ENCODE measurements around the gene KIAA1958. TPM values are rescaled to one million over a fixed set of nuclear protein-coding genes. Genes with fewer than 3 reads are reported as not detected.
"Not testable (repeated sequence)": the region's sequence is repeated elsewhere in the genome, so short reads cannot be mapped to it uniquely, and the experiment has no call there.

Gene KIAA1958
- total RNA-seq, 4 donors from 2014 or later = 2.7 to 5.7 (median 5.2) TPM

DNA sequence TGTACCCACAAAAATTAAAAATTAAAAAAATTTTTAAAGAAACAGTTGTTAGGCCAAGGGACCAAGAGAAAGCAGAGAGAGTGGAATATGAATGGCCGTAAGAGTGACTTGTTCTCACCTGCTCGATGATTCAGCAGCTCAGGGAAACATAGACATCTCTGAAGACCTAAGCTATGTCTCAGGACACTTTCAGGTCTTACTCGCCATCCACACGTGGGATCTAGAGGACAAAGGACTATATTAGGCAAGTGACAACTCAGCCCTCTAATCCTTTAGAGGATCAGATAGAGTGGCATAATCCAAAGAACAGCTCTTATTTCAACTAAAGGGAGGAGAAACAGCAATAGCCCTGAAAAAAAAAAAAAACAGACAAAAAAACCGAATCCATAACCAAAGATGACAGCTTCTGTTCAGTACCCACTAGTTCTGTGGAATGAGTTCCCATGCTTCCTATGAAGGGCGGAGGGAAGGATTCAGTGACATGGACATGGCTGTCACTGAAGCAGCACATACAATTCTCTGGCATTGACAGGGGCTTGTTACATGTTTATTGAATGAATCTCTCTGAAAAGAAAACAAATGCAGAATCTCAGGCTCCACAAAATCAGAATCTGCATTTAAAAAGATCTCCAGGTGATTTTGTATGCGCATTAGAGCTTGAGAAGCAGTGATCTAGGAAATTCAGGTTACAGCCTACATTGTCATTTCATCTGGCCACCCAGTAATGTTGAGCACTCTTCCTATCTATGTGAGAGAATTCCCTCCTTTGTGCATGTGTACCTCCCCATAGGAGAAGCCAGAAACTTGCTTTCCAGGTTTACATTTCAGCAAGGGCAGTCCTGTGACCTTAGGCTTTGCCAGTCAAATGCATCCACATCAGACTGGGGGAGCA lies 96.0 kb downstream of the KIAA1958 start:
- intact Hi-C loops (cut with DNase I) = no loop called here
- Histone ChIP-seq H3K27me3 (no peaks in the 10 kb centered on the region), H3K36me3 (no peaks in the 10 kb centered on the region), H3K27ac (no peak overlapping the region), H3K4me3 (no peak overlapping the region), H3K9me3 (no peaks in the 10 kb centered on the region), H3K4me1 (peaks cover 0 to 9% (median 0%) of the 10 kb centered on the region in 3 donors)
- DNase-seq = no peak
- TF ChIP-seq, protein P1, sequence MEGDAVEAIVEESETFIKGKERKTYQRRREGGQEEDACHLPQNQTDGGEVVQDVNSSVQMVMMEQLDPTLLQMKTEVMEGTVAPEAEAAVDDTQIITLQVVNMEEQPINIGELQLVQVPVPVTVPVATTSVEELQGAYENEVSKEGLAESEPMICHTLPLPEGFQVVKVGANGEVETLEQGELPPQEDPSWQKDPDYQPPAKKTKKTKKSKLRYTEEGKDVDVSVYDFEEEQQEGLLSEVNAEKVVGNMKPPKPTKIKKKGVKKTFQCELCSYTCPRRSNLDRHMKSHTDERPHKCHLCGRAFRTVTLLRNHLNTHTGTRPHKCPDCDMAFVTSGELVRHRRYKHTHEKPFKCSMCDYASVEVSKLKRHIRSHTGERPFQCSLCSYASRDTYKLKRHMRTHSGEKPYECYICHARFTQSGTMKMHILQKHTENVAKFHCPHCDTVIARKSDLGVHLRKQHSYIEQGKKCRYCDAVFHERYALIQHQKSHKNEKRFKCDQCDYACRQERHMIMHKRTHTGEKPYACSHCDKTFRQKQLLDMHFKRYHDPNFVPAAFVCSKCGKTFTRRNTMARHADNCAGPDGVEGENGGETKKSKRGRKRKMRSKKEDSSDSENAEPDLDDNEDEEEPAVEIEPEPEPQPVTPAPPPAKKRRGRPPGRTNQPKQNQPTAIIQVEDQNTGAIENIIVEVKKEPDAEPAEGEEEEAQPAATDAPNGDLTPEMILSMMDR (IDR thresholded peaks at IDR 0.05) = no peak
- TF ChIP-seq POLR2A (IDR thresholded peaks at IDR 0.05) = no peak
- WGBS, 2 donors = 53 to 72% methylated on average over 7 of the region's 7 CpGs

DNA sequence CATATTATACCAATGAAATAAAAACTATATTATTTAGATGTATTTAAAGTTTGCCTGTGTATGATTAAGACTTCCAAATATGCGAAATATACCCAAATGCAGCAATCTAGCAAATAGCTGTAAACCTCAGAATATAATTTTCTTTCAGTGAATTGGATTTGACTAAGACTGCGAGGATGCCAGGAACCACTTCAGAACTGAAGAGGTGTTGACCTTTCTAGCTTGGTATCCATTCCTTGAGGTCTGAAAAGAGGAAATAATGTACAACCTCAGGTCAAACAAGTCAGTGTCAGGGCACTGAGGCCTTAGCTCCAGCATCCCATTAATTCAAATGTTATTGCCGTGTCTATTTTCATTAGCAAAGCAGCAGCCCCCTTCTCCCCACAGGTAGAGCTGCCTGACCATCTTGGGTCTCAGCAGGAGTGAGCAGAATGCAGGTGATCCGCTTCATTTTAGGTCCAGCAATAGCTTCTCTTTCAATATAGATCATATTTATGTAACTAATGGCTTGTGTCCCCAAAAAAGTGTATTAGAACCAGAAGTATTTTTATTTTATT lies 100.0 kb downstream of the KIAA1958 start:
- intact Hi-C loops (cut with DNase I) = no loop called here
- Histone ChIP-seq H3K27ac (no peak overlapping the region), H3K4me3 (no peak overlapping the region), H3K9me3 (no peaks in the 10 kb centered on the region), H3K4me1 (peaks cover 0 to 9% (median 0%) of the 10 kb centered on the region in 3 donors), H3K27me3 (no peaks in the 10 kb centered on the region), H3K36me3 (no peaks in the 10 kb centered on the region)
- TF ChIP-seq, protein P1 (IDR thresholded peaks at IDR 0.05) = no peak
- DNase-seq = no peak
- WGBS, 2 donors = 92 to 95% methylated on average over 4 of the region's 4 CpGs

DNA sequence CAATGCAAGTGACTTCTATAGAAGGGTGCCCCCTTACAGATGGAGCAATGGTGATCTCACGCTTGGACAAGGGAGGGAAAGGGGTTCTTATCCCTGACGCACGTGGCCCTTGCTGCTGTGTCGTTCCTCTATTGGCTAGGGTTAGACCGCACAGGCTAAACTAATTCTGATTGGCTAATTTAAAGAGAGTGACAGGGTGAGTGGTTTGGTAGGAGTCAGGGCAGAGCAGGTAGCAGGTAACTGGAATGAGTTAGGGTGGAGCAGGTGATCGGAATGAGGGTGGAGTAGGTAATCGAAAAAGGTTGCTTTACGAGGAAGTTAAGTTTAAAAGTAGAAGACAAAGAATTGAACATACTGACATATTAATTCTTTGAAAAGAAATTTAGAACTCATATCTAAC lies 105.2 kb downstream of the KIAA1958 start:
- H3K36me3 ChIP-seq; H3K9me3 ChIP-seq; H3K27ac ChIP-seq; H3K27me3 ChIP-seq; H3K4me1 ChIP-seq; intact Hi-C loops (cut with DNase I); DNase-seq; H3K4me3 ChIP-seq: not testable (repeated sequence)
- 93 to 95% methylated on average over 8 of the region's 8 CpGs for WGBS, 2 donors

DNA sequence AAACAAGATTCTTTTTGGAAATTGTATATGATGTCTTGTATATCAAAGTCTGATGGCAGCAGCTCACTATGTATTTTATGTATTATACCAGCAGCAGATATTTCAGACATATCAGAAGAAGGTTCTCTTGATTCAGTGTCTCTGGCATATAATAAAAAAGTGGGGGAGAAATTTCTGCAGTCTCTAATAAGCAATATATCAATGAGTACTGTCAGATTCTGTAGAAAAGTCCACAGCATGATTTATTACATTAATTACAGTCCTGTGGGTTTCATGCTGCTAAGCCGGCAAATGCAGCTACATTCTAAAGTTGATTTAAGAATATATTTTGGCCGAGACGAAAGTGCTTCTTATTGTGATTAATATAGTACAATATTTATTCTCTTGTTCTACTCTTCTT lies 113.1 kb downstream of the KIAA1958 start:
- Histone ChIP-seq H3K9me3 (no peaks in the 10 kb centered on the region), H3K27ac (no peak overlapping the region), H3K4me1 (no peaks in the 10 kb centered on the region), H3K36me3 (no peaks in the 10 kb centered on the region), H3K27me3 (no peaks in the 10 kb centered on the region), H3K4me3 (no peak overlapping the region)
- intact Hi-C loops (cut with DNase I) = no loop called here
- DNase-seq = no peak
- TF ChIP-seq, protein P1 (IDR thresholded peaks at IDR 0.05) = no peak
- no peak for TF ChIP-seq POLR2A (IDR thresholded peaks at IDR 0.05)
- WGBS, 2 donors = 74 to 76% methylated on average over 3 of the region's 3 CpGs

DNA sequence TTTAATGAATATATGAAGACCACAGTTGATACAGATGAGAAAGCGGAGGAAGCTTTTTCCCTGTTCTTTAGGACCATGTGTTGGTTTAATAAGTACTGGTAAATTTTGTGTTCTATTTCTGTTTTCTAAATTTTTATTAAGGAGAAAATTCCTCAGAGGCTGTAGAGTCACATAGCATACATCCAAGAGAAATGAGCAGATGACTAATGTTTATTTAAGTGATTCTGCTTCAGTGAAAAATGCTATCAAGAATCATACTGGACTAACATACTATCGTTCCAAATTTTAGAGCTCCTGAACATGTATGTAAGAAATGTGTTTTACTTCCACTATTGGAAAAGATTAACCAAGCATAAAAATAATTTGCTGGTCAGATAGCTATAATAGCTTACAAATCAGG lies 115.0 kb downstream of the KIAA1958 start:
- Histone ChIP-seq H3K27me3 (no peaks in the 10 kb centered on the region), H3K27ac (no peak overlapping the region), H3K4me1 (no peaks in the 10 kb centered on the region), H3K36me3 (no peaks in the 10 kb centered on the region), H3K9me3 (no peaks in the 10 kb centered on the region), H3K4me3 (no peak overlapping the region)
- no peak for DNase-seq
- 58 to 65% methylated on average over 2 of the region's 2 CpGs for WGBS, 2 donors
- intact Hi-C loops (cut with DNase I) = no loop called here
- TF ChIP-seq, protein P1 (IDR thresholded peaks at IDR 0.05) = no peak
- TF ChIP-seq POLR2A (IDR thresholded peaks at IDR 0.05) = no peak

All from esophagus squamous epithelium (tissue), 5 donors.